Left lobe of liver (tissue), 2 donors: ENCODE results near the gene CMTR1. TPM values are rescaled to one million over a fixed set of nuclear protein-coding genes. Genes with fewer than 3 reads are reported as not detected.

ENCODE experiments used
- ATAC-seq: fragments of 200-7000 bp; cut with Tn5 transposase; one replicate; pipeline ENCODE4 v1.9.1; 2020; ENCODE audit warnings: mild to moderate bottlenecking, moderate library complexity
- DNase-seq: peaks from one replicate; pipeline ENCODE4 v3.0.0-alpha.2; 2020; ENCODE audit warnings: low spot score
- total RNA-seq: library from RNA; stranded (reverse); gene quantifications from one replicate; pipeline ENCODE4 v1.2.1, GENCODE V29; 2021
- donor health status: DM: no; HTN: no; CAD: no; lungs with moderate emphysema.
- donor health status: DM: no; HTN: yes; CAD: no.

The CMTR1 gene
- total RNA-seq, 1 donor from 2014 or later, result 17.8 TPM

DNA sequence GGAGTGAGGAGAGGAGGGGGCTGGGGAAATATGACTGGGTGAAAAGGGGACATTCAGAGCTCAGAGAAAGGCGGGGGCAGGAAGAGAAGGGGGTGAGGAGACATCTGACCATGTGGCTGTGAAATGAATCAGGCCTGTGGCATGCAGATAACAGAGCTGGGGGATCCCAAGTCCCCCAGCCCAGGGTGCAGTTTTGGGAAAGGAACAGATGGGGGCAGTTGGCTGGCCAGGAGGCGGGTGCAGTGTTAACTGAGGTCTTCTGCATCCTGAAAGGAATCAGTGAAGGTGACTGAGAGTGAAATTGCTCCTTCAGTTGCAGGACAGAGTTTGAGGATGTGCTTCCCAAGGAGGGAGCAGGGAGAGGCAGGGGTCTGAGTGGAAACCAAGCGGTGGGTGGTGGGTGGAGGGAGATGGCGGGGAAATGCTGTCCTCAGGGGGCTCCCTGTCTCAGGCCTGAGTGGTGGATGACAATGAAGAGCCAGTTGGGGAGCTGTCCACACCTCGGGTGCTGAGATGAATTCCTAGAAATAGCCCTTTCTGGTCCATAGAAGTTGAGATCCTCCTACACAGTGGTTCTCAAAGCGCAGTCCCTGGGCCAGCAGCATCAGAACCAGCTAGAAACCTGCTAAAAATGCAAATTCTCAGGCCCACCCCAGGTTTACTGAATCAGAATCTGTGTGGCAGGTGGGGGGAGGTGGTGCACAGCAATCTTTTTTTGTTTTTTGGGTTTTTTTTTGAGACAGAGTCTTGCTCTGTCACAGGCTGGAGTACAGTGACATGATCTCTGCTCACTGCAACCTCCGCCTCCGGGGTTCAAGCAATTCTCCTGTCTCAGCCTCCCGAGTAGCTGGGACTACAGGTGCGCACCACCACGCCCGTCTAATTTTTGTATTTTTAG is 92.7 kb downstream of the CMTR1 start:
- ATAC-seq (peak; percentile 20), DNase-seq (no peak)

DNA sequence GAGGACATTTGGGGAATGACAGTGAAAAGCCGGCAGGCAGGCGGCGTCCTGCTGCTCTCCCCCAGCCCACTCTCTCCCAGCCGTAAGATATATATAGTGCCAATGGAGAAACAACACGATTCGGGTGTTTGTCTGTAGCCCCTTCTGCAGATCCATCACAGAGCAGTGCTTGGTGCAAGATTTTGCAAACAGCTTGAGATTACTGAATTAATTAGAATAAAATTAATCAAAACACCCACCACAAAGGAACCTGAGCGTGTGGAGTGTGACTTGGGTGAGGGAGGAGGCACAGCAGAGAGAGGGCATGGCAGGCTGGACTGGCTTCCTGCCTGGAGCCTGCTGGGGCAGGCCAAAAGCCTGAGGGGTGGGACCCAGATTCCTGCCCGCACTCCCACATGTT is 95.5 kb downstream of the CMTR1 start:
- ATAC-seq, result no peak
- DNase-seq, result no peak

DNA sequence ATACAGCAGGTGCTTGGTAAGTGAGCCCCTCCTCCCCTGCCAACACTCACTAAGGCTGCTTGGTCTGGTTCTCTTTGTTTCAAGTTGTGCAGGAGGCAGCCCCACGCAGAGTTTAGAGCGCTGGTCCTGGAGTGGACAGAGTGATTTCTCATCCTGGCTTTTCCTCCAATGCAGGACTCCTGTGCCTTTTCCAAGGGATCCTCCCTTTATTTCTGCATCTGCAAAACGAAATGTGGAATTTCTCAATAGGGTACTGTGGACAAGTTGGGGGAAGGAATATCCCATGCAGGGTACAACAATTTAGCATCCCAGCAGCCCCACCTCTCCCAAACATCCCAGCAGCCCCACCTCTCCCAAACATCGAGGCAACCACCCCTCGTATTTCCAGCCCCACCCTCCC is 97.3 kb downstream of the CMTR1 start:
- ATAC-seq (no peak), DNase-seq (no peak)

DNA sequence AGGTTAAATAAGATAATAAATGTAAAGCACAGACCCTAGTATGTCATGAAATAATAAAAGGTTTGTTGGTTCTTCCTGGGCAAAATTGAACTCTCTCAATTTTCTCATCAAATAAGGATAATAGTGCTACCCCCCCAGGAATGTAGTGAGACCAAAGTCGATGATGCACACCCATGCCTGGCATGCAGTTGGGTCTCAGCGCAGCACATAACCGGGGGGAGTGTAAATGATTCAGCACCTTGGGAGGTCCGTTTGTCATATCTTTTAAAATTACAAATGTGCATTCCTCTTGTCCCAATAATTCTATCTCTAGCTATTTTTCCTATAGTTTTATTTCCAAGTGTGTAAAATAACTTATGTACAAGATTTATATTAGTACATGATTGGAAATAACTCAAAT is 98.0 kb downstream of the CMTR1 start:
- no peak for ATAC-seq
- DNase-seq, result no peak

Other genes starting within 250 kb of the CMTR1 start
- gene TBC1D22B, start 175.4 kb upstream of the CMTR1 start, total RNA-seq, result 2.1 TPM
- gene TMEM217, start 175.1 kb upstream of the CMTR1 start, total RNA-seq, result not detected
- 4.9 TPM for gene RNF8, start 79.2 kb upstream of the CMTR1 start, total RNA-seq
- 25.1 TPM for gene CCDC167, start 66.7 kb downstream of the CMTR1 start, total RNA-seq